ENCODE data around the gene FNDC5. TPM values are rescaled to one million over a fixed set of nuclear protein-coding genes. Genes with fewer than 3 reads are reported as not detected.

FNDC5 gene
- total and polyA plus RNA-seq, 2 of the 13 experiments (the other 11 are each of a cell fraction or from before 2014, with no cell fraction given), result 1.4 to 3.1 TPM

GRCh38 chr1:32886004-32886827 is 15.5 kb upstream of the FNDC5 start, which contains the start of gene HPCA (continued):
- TF ChIP-seq ZNF280D (CRISPR knock-in tag; IDR thresholded peaks at IDR 0.05) (peak; percentile 98), SP140L (CRISPR knock-in tag; IDR thresholded peaks at IDR 0.05; ENCODE audit: borderline replicate concordance) (peak; percentile 99; the same call in 1 of the 2 replicates), ARID2 (CRISPR knock-in tag; IDR thresholded peaks at IDR 0.05; ENCODE audit: borderline replicate concordance) (peak; percentile 96), CENPX (CRISPR knock-in tag; IDR thresholded peaks at IDR 0.05) (no peak), RXRA (CRISPR knock-in tag; IDR thresholded peaks at IDR 0.05) (peak; percentile 76), ZNF446 (CRISPR knock-in tag; IDR thresholded peaks at IDR 0.05) (peak; percentile 98), ZC3H13 (CRISPR knock-in tag; IDR thresholded peaks at IDR 0.05) (peak; percentile 93), TBX2 (CRISPR knock-in tag; IDR thresholded peaks at IDR 0.05; ENCODE audit: borderline replicate concordance) (peak; percentile 94), ZNF580 (CRISPR knock-in tag; IDR thresholded peaks at IDR 0.05; ENCODE audit: borderline replicate concordance, low read depth) (peak; percentile 100), TOPORS (CRISPR knock-in tag; IDR thresholded peaks at IDR 0.05) (peak; percentile 81; the same call in 1 of the 2 replicates), SIX4 (CRISPR knock-in tag; IDR thresholded peaks at IDR 0.05) (peak; percentile 85), MAFK (conservative IDR thresholded peaks at IDR 0.05 in 1 of 2, IDR thresholded peaks at IDR 0.05 in 1 of 2; ENCODE audit: low read length in 2 of 2) (no peak), BCL6 (CRISPR knock-in tag; IDR thresholded peaks at IDR 0.05) (peak; percentile 77), PRDM10 (CRISPR knock-in tag; IDR thresholded peaks at IDR 0.05; ENCODE audit: low read depth) (peak; percentile 68; the same call in 1 of the 2 replicates), HHEX (CRISPR knock-in tag; IDR thresholded peaks at IDR 0.05) (peak; percentile 17; the same call in 1 of the 2 replicates), FOXA3 (CRISPR knock-in tag; IDR thresholded peaks at IDR 0.05) (peak; percentile 67), TCF12 (IDR thresholded peaks at IDR 0.05) (no peak), TCF12 (CRISPR knock-in tag; IDR thresholded peaks at IDR 0.05) (peak; percentile 58; the same call in 1 of the 2 replicates), TIGD3 (CRISPR knock-in tag; IDR thresholded peaks at IDR 0.05; ENCODE audit: borderline replicate concordance) (peak; percentile 98), ZNF614 (CRISPR knock-in tag; IDR thresholded peaks at IDR 0.05; ENCODE audit: borderline replicate concordance) (peak; percentile 86; the same call in 1 of the 2 replicates), PHF20 (CRISPR knock-in tag; IDR thresholded peaks at IDR 0.05) (no peak; the same call in 1 of the 2 replicates)
